ENCODE measurements around the gene PIGK.
A peak's percentile ranks its signal among the peaks of the same experiment; 100 is the strongest.
"Not testable (repeated sequence)": the region's sequence is repeated elsewhere in the genome, so short reads cannot be mapped to it uniquely, and the experiment has no call there.

PIGK gene

DNA sequence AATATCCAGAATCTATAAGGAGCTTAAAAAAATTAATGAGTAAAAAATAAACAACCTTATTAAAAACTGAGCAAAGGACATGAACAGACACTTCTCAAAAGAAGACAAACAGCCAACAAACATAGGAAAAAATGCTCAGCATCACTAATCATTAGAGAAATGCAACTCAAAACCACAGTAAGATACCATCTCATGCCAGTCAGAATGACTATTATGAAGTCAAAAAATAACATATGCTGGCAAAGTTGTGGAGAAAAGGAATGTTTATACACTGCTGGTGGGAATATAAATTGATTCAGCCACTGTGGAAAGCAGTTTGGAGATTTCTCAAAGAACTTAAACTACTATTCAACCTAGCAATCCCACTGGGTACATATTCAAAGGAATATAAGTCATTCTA lies 25.3 kb downstream of the PIGK start:
- DNase-seq, result no peak

DNA sequence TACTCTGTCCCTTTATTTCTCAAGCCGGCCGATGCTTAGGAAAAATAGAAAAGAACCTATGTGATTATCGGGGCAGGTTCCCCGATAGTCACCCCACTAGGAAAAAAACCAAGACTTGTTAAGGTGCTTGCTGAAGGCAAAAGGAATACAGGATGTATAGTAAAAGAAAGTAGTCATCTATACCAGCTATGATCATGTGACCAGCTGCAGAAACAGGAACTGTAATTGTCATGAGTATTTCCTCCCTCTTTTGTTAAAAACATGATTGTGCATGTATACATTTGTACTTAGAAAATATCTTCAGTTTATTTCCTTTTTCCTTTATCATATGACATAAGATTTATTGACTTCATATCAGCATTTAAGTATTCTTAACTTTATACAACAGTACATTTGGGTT lies 30.5 kb downstream of the PIGK start:
- DNase-seq, result no peak

DNA sequence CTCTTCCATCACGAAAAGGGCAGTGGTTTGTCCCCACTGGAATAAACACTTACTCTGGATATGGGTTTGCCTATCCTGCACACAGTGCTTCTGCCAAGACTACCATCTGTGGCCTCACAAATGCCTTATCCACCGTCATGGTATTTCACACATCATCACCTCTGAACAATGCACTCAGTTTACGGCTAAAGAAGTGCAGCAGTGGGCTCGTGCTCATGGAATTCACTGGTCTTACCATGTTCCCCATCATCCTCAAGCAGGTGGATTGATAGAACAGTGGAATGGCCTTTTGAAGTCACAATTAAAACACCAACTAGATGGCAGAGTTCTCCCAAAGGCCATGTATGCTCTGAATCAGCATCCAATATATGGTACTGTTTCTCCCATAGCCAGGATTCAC lies 32.3 kb downstream of the PIGK start:
- DNase-seq, result not testable (repeated sequence)

DNA sequence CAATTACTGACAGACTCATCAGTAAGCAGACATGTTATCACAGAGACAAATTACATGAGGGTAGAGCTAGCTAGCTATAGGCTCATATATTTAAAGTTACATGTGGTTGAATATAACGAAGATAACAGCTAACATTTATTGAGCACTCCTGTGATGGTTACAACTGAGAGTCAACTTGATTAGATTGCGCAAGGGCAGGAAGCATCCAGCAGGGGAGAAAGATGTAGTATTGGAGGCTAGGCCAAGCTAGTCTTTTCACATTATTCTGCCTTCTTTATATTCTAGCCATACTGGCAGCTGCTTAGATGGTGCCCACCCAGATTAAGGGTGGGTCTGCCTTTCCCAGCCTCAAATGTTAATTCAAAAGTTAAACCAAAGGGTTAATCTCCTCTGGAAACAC lies 37.1 kb downstream of the PIGK start:
- DNase-seq, result no peak

DNA sequence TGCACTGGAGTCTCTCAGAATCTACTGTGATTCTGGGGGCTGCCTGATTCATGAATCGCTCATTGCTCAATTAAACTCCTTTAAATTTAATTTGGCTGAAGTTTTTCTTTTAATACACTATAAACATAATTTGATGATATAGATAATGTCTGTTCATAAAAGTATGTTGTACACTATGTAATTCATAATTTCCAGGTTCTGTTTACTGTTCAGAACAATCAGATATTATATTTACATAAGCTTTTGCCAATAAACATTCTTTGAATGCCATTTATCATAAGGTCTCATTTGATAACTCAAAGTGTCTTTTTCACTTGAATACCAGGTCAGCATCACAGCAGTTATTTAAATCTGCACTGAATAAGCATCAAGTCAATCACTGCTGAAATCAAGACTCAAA lies 39.6 kb downstream of the PIGK start:
- no peak for DNase-seq

DNA sequence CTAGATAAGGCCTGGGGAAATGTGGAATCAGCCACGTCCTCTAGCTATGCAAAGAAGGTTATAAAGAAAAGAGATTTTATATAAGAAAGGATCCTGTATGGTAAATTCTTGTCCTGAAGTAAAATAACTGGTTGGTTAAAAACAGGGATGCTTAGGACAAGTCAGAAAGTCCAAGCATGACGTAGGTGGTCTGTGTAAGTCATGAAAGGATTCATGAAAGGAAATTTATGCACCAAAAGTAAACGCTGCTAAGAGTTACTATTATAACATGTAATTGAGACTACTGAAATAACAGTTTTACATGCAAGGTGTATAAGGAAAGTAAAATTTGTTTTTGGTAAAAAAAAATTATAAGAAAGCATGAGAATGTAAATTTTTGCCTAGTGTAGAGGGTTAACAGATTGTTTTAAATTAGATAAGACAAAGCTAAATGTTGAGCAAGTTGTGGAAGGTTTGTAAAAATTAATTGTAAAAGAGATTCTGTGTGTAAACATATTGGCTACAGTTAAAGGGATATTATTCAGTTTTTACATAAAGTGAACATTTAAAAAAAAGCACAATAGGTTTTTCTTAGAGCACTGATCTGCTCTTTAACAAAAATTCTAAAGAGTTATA lies 43.9 kb downstream of the PIGK start:
- DNase-seq, result no peak

DNA sequence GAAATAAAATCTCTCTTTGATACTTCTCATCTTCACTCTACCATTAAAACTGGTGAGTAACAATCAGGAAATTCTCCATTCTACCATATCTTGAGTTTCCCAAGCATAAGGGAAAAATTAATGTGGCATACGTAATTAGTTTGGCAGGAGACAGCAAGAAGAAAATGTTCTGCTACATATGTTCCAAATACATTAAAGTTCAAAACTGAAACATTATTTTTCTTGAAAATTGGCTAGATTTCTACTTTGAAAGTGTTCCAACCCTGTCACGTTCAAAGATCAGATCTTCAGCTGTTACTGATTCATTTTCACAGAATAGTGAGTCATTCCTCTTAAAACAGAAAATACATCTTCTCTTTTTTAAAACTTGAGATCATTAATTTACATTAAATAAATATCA lies 48.5 kb downstream of the PIGK start:
- no peak for DNase-seq

DNA sequence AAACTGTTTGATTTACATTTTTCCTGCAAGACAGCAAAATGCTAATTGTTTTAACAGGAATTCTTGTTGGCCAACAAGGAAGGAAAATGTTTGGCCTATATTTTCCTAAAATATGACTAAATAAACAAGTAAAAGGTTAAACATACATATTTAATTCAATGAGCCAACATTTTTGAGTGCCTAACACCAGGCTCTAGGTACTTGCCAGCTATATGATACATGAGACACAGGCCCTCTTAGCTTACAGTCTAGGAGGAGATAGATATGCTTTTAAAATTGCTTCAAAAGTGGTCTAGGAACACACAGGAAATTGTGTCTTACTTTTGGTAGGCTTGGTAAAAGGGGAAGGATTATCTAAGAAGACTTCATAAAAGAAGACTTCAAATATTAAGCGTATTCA lies 50.9 kb downstream of the PIGK start:
- no peak for DNase-seq

DNA sequence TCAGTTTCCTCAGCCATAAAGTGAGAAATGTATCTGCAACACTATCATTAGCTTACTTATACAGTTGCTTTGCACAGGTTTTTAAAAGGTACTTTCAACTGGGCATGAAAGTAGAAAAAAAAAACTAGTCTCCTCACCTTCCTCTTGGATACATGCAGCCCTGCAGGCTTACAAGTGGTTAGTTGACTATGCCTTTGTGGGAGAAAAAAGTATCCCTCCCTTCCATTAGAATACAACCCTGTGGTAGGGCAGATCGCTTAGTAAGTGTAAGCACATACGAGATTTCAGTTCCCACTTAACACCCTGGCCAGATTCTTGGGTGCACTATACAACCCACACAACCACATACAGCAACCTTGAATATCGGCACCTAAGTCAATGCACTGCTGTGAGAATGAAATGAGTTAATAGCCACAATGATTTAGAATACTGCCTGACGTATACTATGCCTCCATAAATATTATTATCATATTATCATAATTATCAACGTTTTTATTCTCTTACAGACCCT lies 54.7 kb downstream of the PIGK start:
- no peak for DNase-seq

DNA sequence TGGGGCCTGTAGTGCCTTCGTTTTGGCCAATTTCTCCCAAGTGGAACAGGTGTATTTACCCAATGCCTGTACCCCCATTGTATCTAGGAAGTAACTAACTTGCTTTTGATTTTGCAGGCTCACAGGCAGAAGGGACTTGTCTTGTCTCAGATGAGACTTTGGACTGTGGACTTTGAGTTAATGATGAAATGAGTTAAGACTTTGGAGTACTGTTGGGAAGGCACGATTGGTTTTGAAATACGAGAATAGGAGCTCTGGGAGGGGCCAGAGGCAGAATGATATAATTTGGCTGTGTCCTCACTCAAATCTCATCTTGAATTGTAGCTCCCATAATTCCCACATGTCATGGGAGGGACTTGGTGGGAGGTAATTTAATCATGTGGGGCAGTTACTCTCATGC lies 59.5 kb downstream of the PIGK start:
- not testable (repeated sequence) for DNase-seq

DNA sequence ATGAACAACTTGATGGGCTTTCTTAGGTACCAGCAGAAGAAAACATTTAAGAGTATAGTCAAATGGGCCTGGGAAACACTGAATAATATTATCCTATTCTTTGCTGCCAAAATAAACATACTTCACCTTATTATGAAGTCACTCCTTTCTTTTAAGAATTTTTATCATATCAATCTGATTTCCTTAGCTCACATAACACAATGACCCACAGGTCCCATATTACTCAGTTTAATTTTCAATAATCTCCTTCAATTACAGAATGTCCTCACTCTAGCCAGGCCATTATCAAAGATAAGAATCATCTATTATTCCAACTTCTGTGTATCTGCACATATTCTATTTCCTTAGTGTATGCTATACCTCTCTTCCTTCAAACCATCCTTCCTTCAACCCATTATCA lies 63.0 kb downstream of the PIGK start:
- no peak for DNase-seq

DNA sequence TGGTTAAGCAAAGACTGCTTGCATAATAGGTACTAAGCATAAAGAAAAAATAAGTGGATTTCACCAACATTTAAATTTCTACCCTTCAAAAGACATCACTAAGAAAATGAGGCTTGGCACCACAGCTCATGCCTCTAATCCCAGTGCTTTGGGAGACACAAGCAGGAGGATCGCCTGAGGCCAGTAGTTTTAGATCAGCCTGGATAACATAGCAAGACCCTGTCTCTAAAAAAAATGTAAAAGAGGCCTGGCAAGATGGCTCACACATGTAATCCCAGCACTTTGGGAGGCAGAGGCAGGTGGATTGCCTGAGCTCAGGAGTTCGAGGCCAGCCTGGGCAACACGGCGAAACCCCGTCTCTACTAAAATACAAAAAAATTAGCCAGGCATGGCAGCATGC lies 73.0 kb downstream of the PIGK start:
- no peak for DNase-seq

DNA sequence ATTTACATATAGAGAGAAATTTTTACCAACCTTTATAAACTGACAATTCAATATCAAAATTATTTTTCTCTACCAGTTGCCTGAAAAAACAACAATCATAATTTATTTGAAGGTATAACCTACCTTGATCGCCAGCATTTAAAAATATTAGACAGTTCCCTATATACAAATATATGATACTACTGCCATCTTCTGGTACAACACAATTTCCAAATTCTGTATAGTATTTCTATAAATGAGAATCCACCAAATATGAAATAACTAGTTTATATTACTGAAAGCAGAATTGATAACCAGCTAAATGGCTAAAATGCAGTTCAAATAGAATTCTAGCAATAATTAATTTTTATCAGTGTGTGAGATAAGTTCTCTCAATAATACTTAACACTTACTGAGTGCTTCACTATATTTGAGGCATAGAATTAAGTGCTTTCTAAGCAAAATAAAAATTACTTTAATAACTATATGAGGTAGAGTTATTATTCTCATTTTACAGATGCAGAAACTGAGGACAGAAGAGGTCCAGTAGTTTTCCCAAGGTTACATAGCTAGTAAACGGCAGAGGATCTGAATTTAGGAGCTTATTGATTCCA lies 75.6 kb downstream of the PIGK start:
- no peak for DNase-seq

DNA sequence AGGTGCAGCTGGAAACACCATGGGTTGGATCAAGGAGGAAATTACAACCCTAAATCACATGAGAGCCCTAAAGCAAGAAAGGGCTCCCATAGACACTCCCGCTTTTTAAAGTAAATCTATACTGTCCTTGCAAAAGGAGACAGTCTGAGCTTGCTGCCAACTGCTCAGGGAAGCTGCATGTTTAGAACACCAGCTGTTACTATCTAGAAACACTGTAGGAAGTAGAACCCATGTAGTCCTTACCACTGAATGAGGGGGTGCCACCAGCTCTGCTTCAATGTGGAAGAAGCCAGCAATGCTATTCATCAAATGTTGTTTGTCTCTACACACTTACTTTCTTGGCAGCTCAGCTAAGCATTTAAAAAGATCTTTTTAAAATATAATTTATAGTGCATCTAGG lies 79.8 kb downstream of the PIGK start:
- peak in 1 of 51 donors; percentile 1 for DNase-seq

DNA sequence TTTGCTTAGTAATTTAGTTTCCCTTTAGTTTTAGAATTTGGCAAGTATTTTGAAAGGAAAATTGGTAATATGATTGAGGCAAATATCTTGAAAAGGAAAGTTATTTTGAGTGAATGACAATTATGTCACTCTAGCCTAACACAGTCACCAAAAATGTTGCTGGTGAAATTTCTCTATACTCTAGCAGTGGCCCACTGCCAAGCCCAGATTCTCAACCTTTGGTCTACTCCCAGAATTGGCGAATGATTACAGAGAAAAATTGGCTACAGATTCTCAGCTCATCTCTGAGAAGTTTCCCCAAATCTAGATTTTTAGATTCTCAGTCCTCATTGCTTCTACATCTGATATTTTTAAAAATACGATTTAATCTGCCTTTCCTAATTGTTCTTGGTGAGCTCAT lies 84.9 kb downstream of the PIGK start:
- DNase-seq, result no peak

DNA sequence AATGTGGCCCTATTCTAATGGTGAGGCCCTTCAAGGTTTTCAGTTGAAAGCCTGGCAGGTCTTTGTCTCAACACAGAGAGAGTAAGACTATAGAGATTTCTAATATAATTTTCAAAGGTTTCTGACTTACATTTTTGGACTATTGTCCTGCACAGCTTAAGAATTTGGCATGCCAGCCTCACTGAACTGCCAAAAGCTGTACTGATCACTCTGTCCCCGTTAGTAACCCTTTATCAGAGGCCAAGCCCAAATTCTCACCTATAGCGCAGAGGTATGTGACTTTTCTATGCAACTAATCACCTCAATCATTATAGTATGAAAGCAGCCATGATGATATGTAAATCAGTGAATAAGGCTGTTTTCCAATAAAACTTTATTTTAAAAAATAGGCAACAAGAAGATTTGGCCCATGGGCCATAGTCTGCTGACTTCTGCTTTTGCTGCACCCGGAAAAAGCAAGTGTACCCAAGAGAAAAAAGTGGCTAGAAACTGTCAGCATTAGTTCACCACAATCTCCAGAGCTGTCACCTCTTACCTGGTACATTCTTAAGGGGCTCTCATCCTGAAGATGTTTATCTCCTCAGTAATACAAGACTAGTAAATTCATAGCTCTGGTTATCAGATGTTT lies 85.4 kb downstream of the PIGK start:
- no peak for DNase-seq

DNA sequence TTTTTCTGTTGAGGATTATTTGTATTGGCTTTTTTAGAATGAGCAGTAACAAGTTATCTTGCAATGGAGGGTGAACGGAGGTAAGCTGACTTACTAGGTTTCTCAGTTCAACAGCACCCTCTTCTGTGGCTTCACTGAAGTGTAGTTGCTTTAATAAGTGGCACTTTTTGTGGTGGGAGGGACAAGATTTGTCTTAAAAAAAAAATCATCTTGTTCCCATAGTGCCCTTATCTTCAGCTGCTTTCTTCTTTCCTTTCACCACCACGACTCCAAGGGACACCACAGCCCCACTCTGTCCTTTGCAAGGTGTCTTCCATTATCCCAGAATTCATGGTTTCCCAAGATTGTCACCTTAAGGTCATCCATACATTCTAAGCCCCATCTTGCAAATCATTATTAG lies 92.9 kb downstream of the PIGK start:
- peak in 10 of 51 donors; percentile 0 to 66 (median 3) for DNase-seq

DNA sequence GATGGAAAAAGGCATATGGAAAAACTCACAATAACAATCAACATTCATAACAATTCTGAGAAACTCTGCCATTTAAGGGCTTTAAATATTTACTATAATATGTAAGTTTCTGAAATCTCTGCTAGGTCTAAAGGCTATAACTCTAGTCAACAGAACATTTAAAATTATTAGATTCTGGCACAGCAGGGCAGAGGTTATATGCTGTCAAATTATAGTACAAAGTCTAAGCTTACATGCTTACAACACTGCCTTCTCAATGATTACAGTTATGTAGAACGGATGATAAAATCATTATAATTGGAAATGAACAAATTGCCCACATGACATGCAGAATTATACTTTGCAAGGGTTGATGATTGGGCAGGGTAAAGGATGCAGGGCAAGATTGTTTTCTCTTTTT lies 97.7 kb downstream of the PIGK start:
- no peak for DNase-seq

DNA sequence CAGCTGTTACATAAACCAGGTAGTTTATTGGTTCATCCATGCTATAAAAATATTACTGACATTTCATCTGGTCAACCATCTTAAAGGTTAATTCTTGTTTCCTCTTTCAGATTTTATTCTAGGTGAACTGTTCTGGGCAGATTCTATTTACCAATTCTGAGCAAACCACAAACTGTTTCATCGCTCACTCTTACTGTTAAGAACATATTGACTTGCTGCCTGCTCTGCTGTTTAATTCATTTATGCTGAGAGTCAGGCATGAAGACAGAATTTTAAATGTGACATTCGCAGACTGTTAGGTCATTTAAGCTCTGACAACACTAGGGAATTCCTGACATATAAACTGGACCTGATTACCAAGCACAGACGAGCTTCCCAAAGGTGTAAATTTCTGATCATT lies 98.3 kb downstream of the PIGK start:
- DNase-seq, result no peak

DNA sequence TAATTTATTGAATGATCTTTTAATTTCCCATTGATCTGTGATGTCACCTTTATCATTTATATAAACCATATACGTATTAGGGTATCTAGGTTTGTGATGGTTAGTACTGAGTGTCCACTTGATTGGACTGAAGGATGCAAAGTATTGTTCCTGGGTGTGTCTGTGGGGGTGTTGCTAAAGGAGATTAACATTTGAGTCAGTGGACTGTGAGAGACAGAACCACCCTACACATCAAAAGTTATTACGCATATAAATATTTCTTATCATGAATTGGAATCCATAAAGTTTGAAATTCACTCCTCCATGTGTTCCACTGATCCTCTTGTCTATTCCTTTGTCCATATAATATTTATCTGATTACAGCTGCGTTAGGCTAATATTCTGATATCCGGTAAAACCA lies 100.5 kb downstream of the PIGK start:
- no peak for DNase-seq

DNA sequence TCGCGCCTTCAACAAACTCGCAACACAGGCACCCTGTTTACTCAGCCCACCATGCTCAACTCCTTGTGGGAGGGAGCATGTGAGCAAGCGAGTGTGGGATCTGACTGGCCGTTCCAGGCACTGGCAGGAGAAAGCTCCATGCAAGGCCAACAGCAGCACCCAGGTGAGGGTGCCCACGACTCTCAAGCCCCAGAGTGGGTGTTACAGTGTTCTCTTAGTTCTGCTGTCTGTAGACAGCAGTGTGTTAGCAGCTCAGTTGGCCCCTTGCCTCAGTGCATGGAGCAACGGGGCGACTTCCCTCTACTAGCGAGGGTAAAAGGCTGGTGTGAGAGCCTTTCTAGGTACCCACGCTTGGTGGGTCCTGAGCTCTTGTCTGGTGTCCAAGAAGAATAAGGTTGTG lies 114.6 kb downstream of the PIGK start:
- DNase-seq, result no peak

DNA sequence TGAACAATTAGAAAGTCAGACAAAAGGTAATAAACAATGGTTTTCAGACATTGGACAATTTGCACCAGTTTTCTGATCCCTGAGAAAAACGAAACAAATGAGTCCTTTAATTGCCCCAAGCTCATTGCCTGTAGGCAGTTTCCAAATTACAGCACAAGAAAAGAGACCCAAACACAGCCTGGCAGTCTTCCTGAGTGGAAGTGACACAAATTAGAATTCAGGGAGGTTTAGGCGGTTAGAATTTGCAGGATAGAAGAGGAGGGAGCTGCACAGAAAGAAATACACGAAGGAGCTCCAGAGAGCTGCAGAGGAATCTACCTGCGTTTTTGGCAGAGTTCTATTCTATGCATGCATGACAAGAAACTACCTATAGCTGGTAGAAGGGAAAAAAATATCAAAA lies 115.7 kb downstream of the PIGK start:
- DNase-seq, result no peak

DNA sequence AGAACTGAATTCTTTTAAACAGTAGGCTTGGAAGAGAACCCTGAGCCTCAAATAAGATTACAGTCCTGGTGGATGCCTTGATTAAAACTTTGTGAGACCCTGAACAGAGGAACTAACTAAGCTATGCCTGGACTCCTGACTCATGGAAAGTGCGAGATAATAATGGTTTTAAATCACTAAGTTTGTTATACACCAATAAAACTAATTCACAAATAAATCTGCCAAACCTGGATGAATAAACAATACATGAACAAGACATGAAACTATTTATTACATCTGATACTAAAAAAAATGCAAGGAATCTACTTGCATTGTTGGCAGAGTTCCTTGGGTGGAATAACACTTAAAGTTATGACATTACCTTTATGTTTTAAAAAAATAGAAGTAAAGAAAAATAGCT lies 118.4 kb downstream of the PIGK start:
- no peak for DNase-seq

Measured in hypothalamus (tissue), 51 donors.